Measurements from ENCODE around the gene SMIM11.

- TF ChIP-seq, protein P1, sequence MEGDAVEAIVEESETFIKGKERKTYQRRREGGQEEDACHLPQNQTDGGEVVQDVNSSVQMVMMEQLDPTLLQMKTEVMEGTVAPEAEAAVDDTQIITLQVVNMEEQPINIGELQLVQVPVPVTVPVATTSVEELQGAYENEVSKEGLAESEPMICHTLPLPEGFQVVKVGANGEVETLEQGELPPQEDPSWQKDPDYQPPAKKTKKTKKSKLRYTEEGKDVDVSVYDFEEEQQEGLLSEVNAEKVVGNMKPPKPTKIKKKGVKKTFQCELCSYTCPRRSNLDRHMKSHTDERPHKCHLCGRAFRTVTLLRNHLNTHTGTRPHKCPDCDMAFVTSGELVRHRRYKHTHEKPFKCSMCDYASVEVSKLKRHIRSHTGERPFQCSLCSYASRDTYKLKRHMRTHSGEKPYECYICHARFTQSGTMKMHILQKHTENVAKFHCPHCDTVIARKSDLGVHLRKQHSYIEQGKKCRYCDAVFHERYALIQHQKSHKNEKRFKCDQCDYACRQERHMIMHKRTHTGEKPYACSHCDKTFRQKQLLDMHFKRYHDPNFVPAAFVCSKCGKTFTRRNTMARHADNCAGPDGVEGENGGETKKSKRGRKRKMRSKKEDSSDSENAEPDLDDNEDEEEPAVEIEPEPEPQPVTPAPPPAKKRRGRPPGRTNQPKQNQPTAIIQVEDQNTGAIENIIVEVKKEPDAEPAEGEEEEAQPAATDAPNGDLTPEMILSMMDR (IDR thresholded peaks at IDR 0.05; ENCODE audit: low read depth, low read length), result no peak
- TF ChIP-seq EZH2phosphoT487 (IDR thresholded peaks at IDR 0.05; ENCODE audit: low read depth), result no peak
Observed at GRCh38 chr21:34365809-34366208, 9.5 kb upstream of the SMIM11 start.
